K562 (cell line): ENCODE data around the gene CDCA3. TPM values are rescaled to one million over a fixed set of nuclear protein-coding genes. Genes with fewer than 3 reads are reported as not detected.

Source experiments
- ATAC-seq: fragments of 200-7000 bp; cut with Tn5 transposase; 3 replicates; pipeline ENCODE4 v1.9.1; 2020; ENCODE audit warnings: moderate library complexity
- BruUV-seq: library from RNA; stranded (reverse); fragments of 400-500 nt; replicated peaks from 2 replicates; lab custom pipeline; 2021; lab: Mats Ljungman, UMichigan
- CTCF ChIA-PET: fragments of 300-600 bp; formaldehyde crosslinking; extraction: SDS; loops from one replicate; lab custom pipeline; 2021; ENCODE audit warnings: low intra/inter-chr PET ratio; lab: Yijun Ruan, JAX
- POLR2A ChIA-PET: fragments of 300-600, 350-650 bp; sonication (Branson Sonifier 250); formaldehyde crosslinking; extraction: SDS; loops from one replicate; lab custom pipeline; 2021; ENCODE audit warnings: antibody characterized with exemption, inconsistent platforms; lab: Yijun Ruan, JAX
- DNase-seq, 4 experiments: peaks; one replicate each; pipeline versions ENCODE4 v3.0.0 to v3.0.0-alpha.2; 2011 to 2018; ENCODE audit warnings: low spot score in 3 of 4, mixed read lengths in 3 of 4; ENCODE audit errors: extremely low read depth in 1 of 4
- FAIRE-seq: peaks from 2 replicates; lab custom pipeline; 2011; peaks lifted over from hg19 to GRCh38; lab: Jason Lieb, UNC
- H2AFZ ChIP-seq: 2 replicates; pipeline ENCODE4 v1.6.0; 2011; ENCODE audit warnings: low read depth, low read length, control low read depth, inconsistent platforms
- H3K27ac ChIP-seq: fragments of 200-600 bp; 3 replicates; pipeline ENCODE4 v1.8.0; 2011; ENCODE audit warnings: low read depth, mild to moderate bottlenecking, control low read depth, inconsistent platforms, low read length, moderate library complexity, mixed read lengths; ENCODE audit errors: extremely low read depth
- H3K27me3 ChIP-seq, 2 experiments: fragments of 300-600 bp in 1 of 2; 2 replicates in 1 of 2; 3 replicates in 1 of 2; pipeline versions ENCODE4 v1.6.0 to v1.8.0; 2011; ENCODE audit warnings: inconsistent platforms in 2 of 2, low read length in 2 of 2, mild to moderate bottlenecking in 1 of 2, mixed read lengths in 1 of 2, moderate library complexity in 1 of 2; ENCODE audit not compliant: control insufficient read depth in 2 of 2, insufficient read depth in 2 of 2
- H3K36me3 ChIP-seq: fragments of 300-600 bp; 3 replicates; pipeline ENCODE4 v1.8.0; 2011; ENCODE audit warnings: mild to moderate bottlenecking, low read length, inconsistent platforms; ENCODE audit not compliant: control insufficient read depth, insufficient read depth
- H3K4me1 ChIP-seq, 2 experiments: fragments of 200-600 bp in 1 of 2; replicated peaks in 1 of 2; 2 replicates in 1 of 2; 3 replicates in 1 of 2; pipeline versions ENCODE4 v1.5.1 to v1.8.0; 2011; ENCODE audit warnings: inconsistent platforms in 2 of 2, low read length in 2 of 2, mild to moderate bottlenecking in 1 of 2, mixed read lengths in 1 of 2, moderate library complexity in 1 of 2; ENCODE audit not compliant: control insufficient read depth in 2 of 2, insufficient read depth in 2 of 2
- H3K4me2 ChIP-seq: 2 replicates; pipeline ENCODE4 v1.6.1; 2011; ENCODE audit warnings: low read length, control low read depth, inconsistent platforms, mixed read lengths; ENCODE audit not compliant: insufficient read depth
- H3K4me3 ChIP-seq: fragments of 200-600 bp; sonication (generic), shearing (Covaris generic); 2 replicates; pipeline ENCODE4 v1.5.1; 2016; ENCODE audit warnings: control low read depth, inconsistent platforms
- H3K79me2 ChIP-seq: fragments of 200-600 bp; 3 replicates; pipeline ENCODE4 v1.8.0; 2011; ENCODE audit warnings: low read length, inconsistent platforms; ENCODE audit not compliant: control insufficient read depth, insufficient read depth
- H3K9ac ChIP-seq, 2 experiments: 2 replicates each; pipeline versions ENCODE4 v1.6.0 to v1.6.1; 2011; ENCODE audit warnings: low read depth in 2 of 2, low read length in 2 of 2, control low read depth in 1 of 2, inconsistent platforms in 1 of 2, mild to moderate bottlenecking in 1 of 2, mixed read lengths in 1 of 2; ENCODE audit not compliant: insufficient read depth in 1 of 2
- H3K9me1 ChIP-seq: one replicate; pipeline ENCODE4 v1.6.0; 2011; ENCODE audit warnings: inconsistent platforms, mild to moderate bottlenecking, low read length, moderate library complexity; ENCODE audit not compliant: control insufficient read depth, insufficient read depth
- H3K9me3 ChIP-seq: replicated peaks from 2 replicates; pipeline ENCODE4 v1.5.1; 2011; ENCODE audit warnings: low read depth, low read length, inconsistent platforms; ENCODE audit not compliant: control insufficient read depth, insufficient read depth
- H4K20me1 ChIP-seq: replicated peaks from 2 replicates; pipeline ENCODE4 v1.6.1; 2011; ENCODE audit warnings: low read length, inconsistent platforms, mixed read lengths; ENCODE audit not compliant: control insufficient read depth, insufficient read depth
- ELF1 ChIP-seq: fragments of 200-800 bp; sonication (Bioruptor generic); IDR thresholded peaks from 2 replicates; pipeline ENCODE4 v1.6.1; 2016; ENCODE audit warnings: missing genetic modification characterization, missing compliant biosample characterization
- JUNB ChIP-seq: fragments of 450-650 bp; formaldehyde crosslinking; conservative IDR thresholded peaks from 2 replicates; pipeline ENCODE4 v1.4.0; 2020; ENCODE audit warnings: mild to moderate bottlenecking
- KDM2B ChIP-seq: fragments of 250-450 bp; sonication (Bioruptor Pico); IDR thresholded peaks from 2 replicates; pipeline ENCODE4 v1.8.0; 2021; ENCODE audit warnings: mild to moderate bottlenecking, moderate library complexity
- NFE2L1 ChIP-seq: fragments of 450-650 bp; IDR thresholded peaks from 2 replicates; pipeline ENCODE4 v1.6.1; 2016; ENCODE audit warnings: missing genetic modification characterization, low read depth, mild to moderate bottlenecking, missing compliant biosample characterization, moderate library complexity, borderline replicate concordance
- NR2C2 ChIP-seq, 2 experiments: fragments of 200-800 bp in 1 of 2; sonication (Bioruptor generic) in 1 of 2; sonication (generic) in 1 of 2; formaldehyde crosslinking in 1 of 2; IDR thresholded peaks; 2 replicates each; pipeline versions ENCODE4 v1.6.1 to v1.8.0; 2016 to 2022; ENCODE audit warnings: mild to moderate bottlenecking in 1 of 2, missing compliant biosample characterization in 1 of 2, missing genetic modification characterization in 1 of 2, missing genetic modification reagents in 1 of 2
- PHTF2 ChIP-seq: fragments of 250-450 bp; sonication (Bioruptor Pico); IDR thresholded peaks from 2 replicates; pipeline ENCODE4 v1.5.0; 2021; ENCODE audit warnings: mild to moderate bottlenecking
- PYGO2 ChIP-seq: fragments of 450-650 bp; IDR thresholded peaks from 2 replicates; pipeline ENCODE4 v1.6.1; 2016; ENCODE audit warnings: mild to moderate bottlenecking, missing genetic modification characterization, moderate library complexity, missing compliant biosample characterization
- RBM14 ChIP-seq: fragments of 200-400 bp; formaldehyde crosslinking; IDR thresholded peaks from 2 replicates; pipeline ENCODE4 v1.6.1; 2018; ENCODE audit warnings: low read depth, mild to moderate bottlenecking, low read length, moderate library complexity, borderline replicate concordance; ENCODE audit not compliant: insufficient read depth
- SAFB ChIP-seq: fragments of 200-400 bp; formaldehyde crosslinking; IDR thresholded peaks from 2 replicates; pipeline ENCODE4 v1.6.1; 2017; ENCODE audit warnings: low read depth, low read length, borderline replicate concordance
- SAP30 ChIP-seq: fragments of 200-600 bp; sonication (generic); IDR thresholded peaks from 2 replicates; pipeline ENCODE4 v1.6.1; 2012; ENCODE audit warnings: borderline replicate concordance, low read depth, mild to moderate bottlenecking, moderate library complexity, low read length, control low read depth, inconsistent platforms; ENCODE audit not compliant: insufficient read depth, poor library complexity, severe bottlenecking
- SNAPC5 ChIP-seq: fragments of 250-450 bp; sonication (Bioruptor Pico); IDR thresholded peaks from 2 replicates; pipeline ENCODE4 v1.8.0; 2021; ENCODE audit warnings: moderate library complexity, mild to moderate bottlenecking, inconsistent platforms
- TAL1 ChIP-seq: fragments of 450-650 bp; IDR thresholded peaks from 2 replicates; pipeline ENCODE4 v1.6.1; 2016; ENCODE audit warnings: mild to moderate bottlenecking
- ZBTB2 ChIP-seq: fragments of 450-650 bp; IDR thresholded peaks from 2 replicates; pipeline ENCODE4 v1.6.1; 2016; ENCODE audit warnings: antibody characterized with exemption
- ZNF239 ChIP-seq: fragments of 250-450 bp; sonication (Bioruptor Pico); IDR thresholded peaks from 2 replicates; pipeline ENCODE4 v1.4.0; 2020; ENCODE audit warnings: mild to moderate bottlenecking
- ZNF282 ChIP-seq: sonication (generic); formaldehyde crosslinking; IDR thresholded peaks from 2 replicates; pipeline ENCODE4 v1.8.1; 2023; ENCODE audit warnings: missing genetic modification reagents
- ZNF384 ChIP-seq: IDR thresholded peaks from 2 replicates; pipeline ENCODE4 v1.6.1; 2012; ENCODE audit warnings: low read depth, low read length, improper control_type of control experiment
- ZNF589 ChIP-seq: fragments of 200-800 bp; sonication (Bioruptor generic); IDR thresholded peaks from 2 replicates; pipeline ENCODE4 v1.6.1; 2016; ENCODE audit warnings: low read depth, missing genetic modification characterization, missing compliant biosample characterization
- ZNF699 ChIP-seq: fragments of 250-450 bp; sonication (Bioruptor Pico); IDR thresholded peaks from 2 replicates; pipeline ENCODE4 v1.8.0; 2021; ENCODE audit warnings: mild to moderate bottlenecking, moderate library complexity; ENCODE audit not compliant: insufficient replicate concordance
- ZNF77 ChIP-seq: fragments of 250-450 bp; sonication (Bioruptor Pico); IDR thresholded peaks from 2 replicates; pipeline ENCODE4 v1.5.0; 2020
- WGBS: fragments of 100-300 bp; shearing (Covaris generic); methylation state at CpG from one replicate; pipeline ENCODE4 v1.1.6; 2016; ENCODE audit warnings: low coverage, mixed read lengths; ENCODE audit not compliant: insufficient coverage; ENCODE audit errors: missing lambda C conversion rate; 5-methylcytosine and 5-hydroxymethylcytosine counted together
- in situ Hi-C: fragments of 300-500 bp; cut with MboI; formaldehyde crosslinking; loops from 4 replicates; pipeline ENCODE4 v1.15.0; 2018; ENCODE audit warnings: inconsistent platforms, mixed read lengths
- intact Hi-C: fragments of 100-400 bp; cut with micrococcal nuclease; formaldehyde crosslinking; loops from 2 replicates; pipeline ENCODE4 v1.14.2; 2022
- polyA plus RNA-seq, 8 experiments: library from polyadenylated mRNA; depleted of rRNA in 4 of 8; stranded (reverse) in 5 of 8; unstranded in 3 of 8; fragments of >200 nt; fragmentation: Nextera tagmentation in 2 of 8; fragmentation: Illumina TruSeq in 1 of 8; extraction: Ambion mirVana in 2 of 8; extraction: Trizol in 1 of 8; gene quantifications; 2 replicates each; pipeline versions ENCODE4 v1.2.1 to v1.2.3, GENCODE V29; 2011 to 2014; ENCODE audit warnings: inconsistent platforms in 1 of 8, missing spikeins in 1 of 8
- total RNA-seq, 7 experiments: library from RNA; depleted of rRNA in 6 of 7; stranded (reverse); fragments of >200 nt in 6 of 7; fragmentation: Illumina TruSeq in 2 of 7; extraction: Trizol in 2 of 7; gene quantifications; 2 replicates each; pipeline versions ENCODE4 v1.2.1 to v1.2.3, GENCODE V29; 2011 to 2021; ENCODE audit warnings: low replicate concordance in 1 of 7
- TF ChIP-seq, protein P1 (sequence below): fragments of 450-650 bp; IDR thresholded peaks from 2 replicates; pipeline ENCODE4 v1.6.1; 2016; ENCODE audit warnings: mild to moderate bottlenecking

The CDCA3 gene
- total and polyA plus RNA-seq, 9 of the 15 experiments (the other 6 are each of a cell fraction or from before 2014, with no cell fraction given), result 24.2 to 80.8 (median 55.1) TPM

GRCh38 chr12:6894321-6894720 is 43.2 kb upstream of the CDCA3 start:
- no peak overlapping the region for H3K4me3 ChIP-seq
- no peaks in the 10 kb centered on the region for H3K36me3 ChIP-seq
- TF ChIP-seq ZNF384, result no peak
- TF ChIP-seq TAL1, result no peak
- no peak for TF ChIP-seq SAP30
- TF ChIP-seq JUNB, result no peak
- TF ChIP-seq ELF1 (tag), result no peak
- no peak for TF ChIP-seq RBM14
- no peak for TF ChIP-seq SAFB
- no peak for TF ChIP-seq KDM2B (CRISPR knock-in tag)
- TF ChIP-seq ZNF77 (CRISPR knock-in tag), result no peak
- TF ChIP-seq, protein P1, sequence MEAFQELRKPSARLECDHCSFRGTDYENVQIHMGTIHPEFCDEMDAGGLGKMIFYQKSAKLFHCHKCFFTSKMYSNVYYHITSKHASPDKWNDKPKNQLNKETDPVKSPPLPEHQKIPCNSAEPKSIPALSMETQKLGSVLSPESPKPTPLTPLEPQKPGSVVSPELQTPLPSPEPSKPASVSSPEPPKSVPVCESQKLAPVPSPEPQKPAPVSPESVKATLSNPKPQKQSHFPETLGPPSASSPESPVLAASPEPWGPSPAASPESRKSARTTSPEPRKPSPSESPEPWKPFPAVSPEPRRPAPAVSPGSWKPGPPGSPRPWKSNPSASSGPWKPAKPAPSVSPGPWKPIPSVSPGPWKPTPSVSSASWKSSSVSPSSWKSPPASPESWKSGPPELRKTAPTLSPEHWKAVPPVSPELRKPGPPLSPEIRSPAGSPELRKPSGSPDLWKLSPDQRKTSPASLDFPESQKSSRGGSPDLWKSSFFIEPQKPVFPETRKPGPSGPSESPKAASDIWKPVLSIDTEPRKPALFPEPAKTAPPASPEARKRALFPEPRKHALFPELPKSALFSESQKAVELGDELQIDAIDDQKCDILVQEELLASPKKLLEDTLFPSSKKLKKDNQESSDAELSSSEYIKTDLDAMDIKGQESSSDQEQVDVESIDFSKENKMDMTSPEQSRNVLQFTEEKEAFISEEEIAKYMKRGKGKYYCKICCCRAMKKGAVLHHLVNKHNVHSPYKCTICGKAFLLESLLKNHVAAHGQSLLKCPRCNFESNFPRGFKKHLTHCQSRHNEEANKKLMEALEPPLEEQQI, result no peak
- no peak for TF ChIP-seq SNAPC5 (CRISPR knock-in tag)
- no peak for TF ChIP-seq ZBTB2
- no peak for TF ChIP-seq ZNF239 (CRISPR knock-in tag)
- no peak for TF ChIP-seq NR2C2 (CRISPR knock-in tag; IDR thresholded peaks at IDR 0.05)
- TF ChIP-seq NR2C2 (tag; IDR thresholded peaks at IDR 0.05), result no peak
- no peak for TF ChIP-seq ZNF589 (CRISPR knock-in tag)
- no peak for TF ChIP-seq NFE2L1 (tag)
- no peak for TF ChIP-seq PYGO2
- TF ChIP-seq ZNF282 (CRISPR knock-in tag), result no peak
- no peak for TF ChIP-seq ZNF699 (CRISPR knock-in tag)
- TF ChIP-seq PHTF2 (CRISPR knock-in tag), result no peak
- DNase-seq, result no peak
- in situ Hi-C loops (no loop called here), intact Hi-C loops (no loop called here)
- ChIA-PET CTCF (no interaction called here), POLR2A (no interaction called here)
- H3K9me1 ChIP-seq, result no peaks in the 10 kb centered on the region
- H3K79me2 ChIP-seq, result 0 out of 3 replicates have a peak, but pooled peaks cover 2% of the 10 kb centered on the region
- H3K27me3 ChIP-seq, result no peaks in the 10 kb centered on the region
- no TSS peak for BruUV-seq
- ATAC-seq, result no peak
- WGBS, result 49% methylated on average over 2 of the region's 3 CpGs
- H3K4me1 ChIP-seq, result peaks cover 13 to 14% of the 10 kb centered on the region in 2 experiments
- FAIRE-seq, result no peak
- no peak overlapping the region for H3K9ac ChIP-seq
- no peak overlapping the region for H3K4me2 ChIP-seq
- no peaks in the 10 kb centered on the region for H4K20me1 ChIP-seq
- H2AFZ ChIP-seq, result peak overlapping the region; percentile 55; the same call in 1 of the 2 replicates
- H3K27ac ChIP-seq, result no peak overlapping the region
- H3K9me3 ChIP-seq, result no peaks in the 10 kb centered on the region
